Measurements from ENCODE around the gene FBXO44. TPM values are rescaled to one million over a fixed set of nuclear protein-coding genes. Genes with fewer than 3 reads are reported as not detected.
A peak's percentile ranks its signal among the peaks of the same experiment; 100 is the strongest.
"Not testable (repeated sequence)": the region's sequence is repeated elsewhere in the genome, so short reads cannot be mapped to it uniquely, and the experiment has no call there.

Gene FBXO44
- total RNA-seq, 3 donors from 2014 or later = 14.1 to 32.1 (median 31.3) TPM

- no peak overlapping the region for H3K4me3 ChIP-seq
- TF ChIP-seq POLR2A (IDR thresholded peaks at IDR 0.05) = no peak
- no peak for TF ChIP-seq CTCF (IDR thresholded peaks at IDR 0.05)
- TF ChIP-seq POLR2AphosphoS5 (IDR thresholded peaks at IDR 0.05) = no peak
- no peak for DNase-seq (ENCODE audit: low spot score in 2 of 2)
- no peaks in the 10 kb centered on the region for H3K9me3 ChIP-seq
- H3K27me3 ChIP-seq = peaks cover 0 to 21% of the 10 kb centered on the region in 2 donors
- no peaks in the 10 kb centered on the region for H3K4me1 ChIP-seq
- no peaks in the 10 kb centered on the region for H3K36me3 ChIP-seq
- intact Hi-C loops (cut with DNase I; ENCODE audit: low total_unique reads) = no loop called here
- H3K27ac ChIP-seq = no peak overlapping the region
Measured at GRCh38 chr1:11639372-11639771, 15.3 kb upstream of the FBXO44 start.

- no peaks in the 10 kb centered on the region for H3K36me3 ChIP-seq
- H3K4me3 ChIP-seq = no peak overlapping the region
- intact Hi-C loops (cut with DNase I; ENCODE audit: low total_unique reads) = loop anchor here (5.0 kb wide), 1 partner anchor 603 kb away; no protein-coding TSS in a partner anchor
- TF ChIP-seq CTCF (IDR thresholded peaks at IDR 0.05) (no peak), POLR2A (IDR thresholded peaks at IDR 0.05) (no peak), POLR2AphosphoS5 (IDR thresholded peaks at IDR 0.05) (no peak)
- no peaks in the 10 kb centered on the region for H3K4me1 ChIP-seq
- no peak for DNase-seq (ENCODE audit: low spot score in 2 of 2)
- no peaks in the 10 kb centered on the region for H3K9me3 ChIP-seq
- peaks cover 0 to 16% of the 10 kb centered on the region in 2 donors for H3K27me3 ChIP-seq
- H3K27ac ChIP-seq = no peak overlapping the region
Measured at GRCh38 chr1:11640101-11640500, 14.6 kb upstream of the FBXO44 start.

- no peak overlapping the region for H3K27ac ChIP-seq
- no peaks in the 10 kb centered on the region for H3K36me3 ChIP-seq
- H3K4me1 ChIP-seq = no peaks in the 10 kb centered on the region
- no peak overlapping the region for H3K4me3 ChIP-seq
- H3K9me3 ChIP-seq = no peaks in the 10 kb centered on the region
- DNase-seq (ENCODE audit: low spot score in 2 of 2) = no peak
- H3K27me3 ChIP-seq = peaks cover 0 to 16% of the 10 kb centered on the region in 2 donors
- no peak for TF ChIP-seq CTCF (IDR thresholded peaks at IDR 0.05)
- TF ChIP-seq POLR2A (IDR thresholded peaks at IDR 0.05) = no peak
- no peak for TF ChIP-seq POLR2AphosphoS5 (IDR thresholded peaks at IDR 0.05)
- intact Hi-C loops (cut with DNase I; ENCODE audit: low total_unique reads) = loop anchor here (5.0 kb wide), 1 partner anchor 604 kb away; no protein-coding TSS in a partner anchor
Measured at GRCh38 chr1:11640944-11641343, 13.7 kb upstream of the FBXO44 start.

- H3K9me3 ChIP-seq = no peaks in the 10 kb centered on the region
- intact Hi-C loops (cut with DNase I; ENCODE audit: low total_unique reads) = loop anchor here (5.0 kb wide), 1 partner anchor 605 kb away; no protein-coding TSS in a partner anchor
- no peak for DNase-seq (ENCODE audit: low spot score in 2 of 2)
- no peak overlapping the region for H3K27ac ChIP-seq
- no peaks in the 10 kb centered on the region for H3K36me3 ChIP-seq
- no peaks in the 10 kb centered on the region for H3K4me1 ChIP-seq
- H3K4me3 ChIP-seq = no peak overlapping the region
- no peak for TF ChIP-seq POLR2AphosphoS5 (IDR thresholded peaks at IDR 0.05)
- no peak for TF ChIP-seq POLR2A (IDR thresholded peaks at IDR 0.05)
- no peak for TF ChIP-seq CTCF (IDR thresholded peaks at IDR 0.05)
- H3K27me3 ChIP-seq = peaks cover 0 to 13% of the 10 kb centered on the region in 2 donors
Measured at GRCh38 chr1:11641776-11642305, 12.8 kb upstream of the FBXO44 start.

- peak in 1 of 2 donors; percentile 61 for DNase-seq (ENCODE audit: low spot score in 2 of 2)
- H3K9me3 ChIP-seq, H3K27me3 ChIP-seq, H3K4me3 ChIP-seq, H3K36me3 ChIP-seq, H3K27ac ChIP-seq, H3K4me1 ChIP-seq: not testable (repeated sequence)
- peak; percentile 68 to 98 (median 94) for TF ChIP-seq CTCF (IDR thresholded peaks at IDR 0.05)
- intact Hi-C loops (cut with DNase I; ENCODE audit: low total_unique reads) = loop anchor here (5.0 kb wide), 1 partner anchor 605 kb away; no protein-coding TSS in a partner anchor
Measured at GRCh38 chr1:11642418-11643017, 12.2 kb upstream of the FBXO44 start.

All from breast epithelium (tissue), 4 donors.